HG02885 (cell line): ENCODE measurements around the gene EPN2.
A peak's percentile ranks its signal among the peaks of the same experiment; 100 is the strongest.

Experiments
- ATAC-seq: cut with Tn5 transposase; IDR thresholded peaks from one replicate; pipeline ENCODE4 v1.9.1; 2021; ENCODE audit warnings: mild to moderate bottlenecking; ENCODE audit not compliant: unreplicated experiment, poor library complexity

EPN2 gene

DNA sequence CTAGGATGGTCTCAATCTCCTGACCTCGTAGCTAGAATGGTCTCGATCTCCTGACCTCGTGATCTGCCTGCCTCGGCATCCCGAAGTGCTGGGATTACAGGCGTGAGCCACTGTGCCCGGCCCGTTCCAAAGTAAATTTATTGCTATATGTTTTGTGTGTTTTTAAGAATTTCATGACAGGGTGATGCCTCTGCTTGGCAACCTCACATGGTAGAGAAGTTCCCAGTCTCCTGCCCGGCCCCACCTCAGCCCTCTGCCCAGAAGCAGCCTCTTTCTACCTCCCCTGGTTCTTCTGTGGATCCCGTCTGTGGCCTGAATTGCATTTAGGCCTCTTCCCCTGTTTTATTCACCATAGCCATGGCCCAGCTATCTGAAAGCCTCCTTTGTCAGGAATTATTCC lies 70.4 kb downstream of the EPN2 start:
- ATAC-seq = no peak

DNA sequence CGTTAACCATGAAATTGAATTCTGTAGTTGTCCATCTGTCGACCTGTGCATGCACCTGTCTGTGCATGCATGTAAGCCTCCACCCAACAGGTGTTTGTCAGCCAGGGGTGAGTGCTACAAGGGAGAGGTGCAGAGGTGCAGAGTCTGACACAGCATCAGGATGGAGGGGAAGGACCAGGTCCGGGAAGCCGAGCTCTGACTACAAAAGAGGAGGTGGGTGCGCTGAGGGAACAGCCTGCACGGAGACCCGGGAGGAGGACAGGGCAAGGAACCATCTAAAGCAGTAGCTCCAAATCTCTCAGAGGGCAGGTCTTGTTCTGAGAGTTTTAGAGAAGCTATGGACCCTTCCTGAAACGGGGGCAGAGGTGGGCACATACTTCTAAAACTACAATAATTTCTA lies 71.2 kb downstream of the EPN2 start:
- ATAC-seq = no peak

DNA sequence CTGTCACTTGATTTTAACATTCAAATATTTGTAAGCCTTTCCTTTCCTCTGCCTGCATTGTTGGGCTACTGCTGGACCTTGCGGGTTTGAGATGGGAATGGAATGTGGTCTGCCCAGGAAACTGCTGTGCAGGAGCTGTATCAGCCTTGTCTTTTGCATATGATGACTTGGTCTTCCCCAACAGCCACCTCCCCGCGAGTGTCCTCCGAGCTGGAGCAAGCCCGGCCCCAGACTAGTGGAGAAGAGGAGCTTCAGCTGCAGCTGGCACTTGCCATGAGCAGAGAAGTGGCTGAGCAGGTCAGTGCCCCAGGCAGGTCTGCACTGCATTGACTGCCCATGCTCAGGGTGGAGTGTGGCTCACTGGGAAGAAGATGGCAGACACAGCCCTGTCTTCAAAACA lies 72.5 kb downstream of the EPN2 start:
- ATAC-seq = no peak

DNA sequence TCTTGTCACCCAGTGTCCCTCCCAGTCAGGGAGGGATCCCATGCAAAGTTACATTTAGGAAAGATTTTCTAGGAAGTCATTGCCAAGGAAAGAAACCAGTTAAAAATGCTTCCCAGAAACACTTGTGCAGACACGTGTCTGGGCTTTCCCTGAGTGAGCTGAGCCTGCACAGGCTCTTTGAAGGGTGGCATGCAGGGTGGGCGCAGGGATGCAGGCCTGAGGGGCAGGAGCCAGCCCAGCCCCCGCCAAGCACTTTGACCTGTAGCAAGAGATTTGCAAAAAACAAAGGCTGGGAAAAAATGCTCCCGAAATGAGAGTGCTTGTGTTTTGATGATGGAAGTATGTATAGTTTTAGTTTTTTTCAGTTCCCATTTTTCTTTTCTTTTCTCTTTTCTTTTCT lies 73.0 kb downstream of the EPN2 start:
- ATAC-seq = no peak

DNA sequence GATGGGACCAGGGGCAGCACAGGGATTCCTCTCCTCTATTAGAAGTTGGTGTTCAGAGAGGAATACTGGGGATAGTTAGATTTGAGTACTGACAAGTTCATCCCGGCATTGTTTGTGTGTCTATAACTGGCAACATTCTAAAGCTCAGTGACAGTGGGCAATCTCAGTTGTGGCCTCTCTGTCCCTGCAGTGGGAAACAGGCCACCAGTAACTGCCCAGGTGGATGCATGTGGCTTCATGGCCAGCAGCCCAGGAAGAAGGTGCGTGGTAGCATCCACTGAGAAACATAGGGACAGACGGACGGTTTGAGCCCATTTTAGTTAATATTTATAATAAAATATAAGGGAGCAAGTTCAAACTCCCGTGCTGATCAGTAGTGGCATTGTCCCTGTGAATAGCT lies 73.8 kb downstream of the EPN2 start:
- no peak for ATAC-seq

DNA sequence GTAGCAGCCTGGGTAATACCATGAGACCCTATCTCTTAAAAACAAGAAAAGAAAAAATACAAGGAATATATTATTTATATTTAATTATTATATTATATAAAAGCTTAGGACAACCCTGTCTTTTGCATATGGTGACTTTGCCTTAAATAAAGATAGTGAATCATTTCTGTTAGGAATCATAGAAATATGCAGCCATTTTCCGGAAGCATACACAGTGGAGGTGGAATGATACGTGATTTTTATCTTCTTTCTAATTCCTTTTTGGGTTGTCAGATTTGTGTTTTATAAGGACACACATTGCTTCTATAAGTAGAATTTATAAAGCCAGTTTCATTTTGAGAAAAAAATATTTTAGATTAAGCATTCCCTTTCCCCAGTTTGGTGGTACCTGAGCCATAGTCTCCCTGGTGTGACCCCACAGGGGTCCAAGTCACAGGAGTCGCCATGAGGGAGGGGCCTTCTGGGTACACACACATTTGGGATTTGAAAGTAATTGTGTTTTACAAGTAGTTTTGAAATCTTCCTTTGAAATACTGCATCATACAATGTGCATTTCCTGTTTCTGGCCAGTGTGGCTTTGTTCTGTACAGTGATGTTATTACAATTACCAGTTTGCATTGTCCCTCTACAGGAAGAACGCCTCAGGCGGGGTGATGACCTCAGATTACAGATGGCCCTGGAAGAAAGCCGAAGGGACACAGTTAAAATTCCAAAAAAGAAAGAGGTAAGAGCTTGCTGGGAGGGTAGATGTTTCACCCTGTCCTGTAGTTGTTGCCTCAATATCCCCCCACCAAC lies 74.5 kb downstream of the EPN2 start:
- no peak for ATAC-seq

DNA sequence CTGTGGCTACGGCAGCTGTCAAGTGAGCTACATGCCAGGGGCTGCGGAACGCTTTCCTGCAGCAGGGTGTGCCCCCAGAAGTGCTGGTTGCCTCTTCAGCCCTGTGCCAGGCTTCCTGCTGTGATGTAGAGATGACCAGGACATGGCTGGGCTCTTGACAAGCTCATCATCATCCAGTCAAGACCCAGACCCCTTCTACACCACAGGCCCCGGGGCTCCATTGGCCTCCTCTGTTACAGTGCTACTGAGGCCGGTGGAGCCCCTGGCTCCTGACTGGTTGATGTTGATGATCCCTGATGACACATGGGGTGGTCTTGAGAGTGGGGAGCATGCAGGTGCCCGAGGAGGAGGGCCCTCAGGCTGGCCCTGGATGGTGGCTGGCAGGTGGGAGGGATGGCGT lies 75.2 kb downstream of the EPN2 start:
- ATAC-seq = no peak

DNA sequence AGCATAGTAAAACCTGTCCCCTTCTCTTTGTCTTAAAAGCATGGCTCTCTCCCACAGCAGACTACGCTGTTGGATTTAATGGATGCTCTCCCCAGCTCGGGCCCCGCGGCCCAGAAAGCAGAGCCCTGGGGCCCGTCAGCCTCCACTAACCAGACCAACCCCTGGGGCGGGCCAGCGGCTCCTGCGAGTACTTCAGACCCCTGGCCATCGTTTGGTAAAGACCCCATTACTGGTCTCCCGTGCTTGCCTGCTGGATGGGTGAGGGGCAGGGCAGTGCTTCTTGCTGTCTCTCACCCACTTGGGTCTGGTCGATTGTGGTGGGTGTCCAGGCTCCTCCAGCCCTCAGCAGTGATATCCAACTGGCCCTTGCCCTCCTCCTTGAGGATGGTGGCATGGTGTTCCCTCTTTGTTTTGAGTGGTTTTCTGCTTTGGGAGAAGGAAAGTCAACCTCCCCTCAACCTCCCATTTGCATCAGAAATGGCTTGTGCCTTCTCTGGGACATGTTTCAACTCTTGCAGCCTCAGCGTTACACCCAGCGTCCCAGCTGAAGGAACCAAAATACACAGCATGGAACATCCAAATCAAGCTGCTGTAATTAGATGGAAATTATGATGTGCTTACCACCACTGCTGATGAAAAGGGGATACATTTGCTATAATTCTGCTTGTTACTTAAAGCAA lies 76.0 kb downstream of the EPN2 start:
- ATAC-seq = no peak

DNA sequence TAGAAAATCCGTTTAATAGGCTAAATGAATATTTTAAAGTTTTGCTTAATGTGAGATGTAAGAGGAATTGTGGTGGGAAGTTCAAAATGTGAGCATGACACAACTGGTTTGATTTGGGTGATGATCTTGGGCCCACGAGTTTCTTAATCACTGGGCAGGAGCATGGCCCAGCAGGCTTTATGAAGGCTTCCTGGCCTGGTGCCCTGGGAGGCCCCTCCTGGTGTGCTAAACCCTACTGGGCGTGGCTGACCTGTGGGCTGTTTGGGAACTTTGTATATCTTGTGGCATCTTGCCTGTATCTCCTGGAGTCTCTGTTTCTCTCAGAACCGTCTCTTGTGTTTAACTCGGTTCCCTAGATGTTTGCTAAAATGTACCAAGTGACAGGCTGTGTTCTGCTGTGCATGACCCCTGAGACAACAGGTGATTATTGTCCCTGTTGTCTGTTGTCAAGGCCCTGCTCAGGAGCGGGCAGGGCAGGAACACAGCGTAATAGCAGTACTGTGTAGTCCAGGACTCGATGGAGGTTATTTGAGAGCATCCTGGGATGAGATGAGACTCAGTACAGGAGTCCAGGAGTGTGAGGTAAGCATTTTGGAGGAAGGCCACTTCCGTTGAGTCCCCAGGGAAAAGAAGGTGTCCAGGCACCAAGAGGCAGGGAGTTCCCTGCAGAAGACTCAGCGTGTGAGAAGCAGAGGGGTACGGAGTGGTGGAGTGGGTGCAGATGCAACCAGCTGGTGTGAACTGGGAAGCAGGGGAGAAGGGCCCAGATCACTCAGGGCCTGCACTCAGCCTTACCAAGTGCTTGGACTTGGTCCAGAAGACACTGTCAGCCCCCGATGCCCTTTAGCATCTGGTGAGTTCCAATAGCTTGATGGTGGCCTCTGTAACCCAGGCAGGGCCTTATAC lies 76.8 kb downstream of the EPN2 start:
- no peak for ATAC-seq

DNA sequence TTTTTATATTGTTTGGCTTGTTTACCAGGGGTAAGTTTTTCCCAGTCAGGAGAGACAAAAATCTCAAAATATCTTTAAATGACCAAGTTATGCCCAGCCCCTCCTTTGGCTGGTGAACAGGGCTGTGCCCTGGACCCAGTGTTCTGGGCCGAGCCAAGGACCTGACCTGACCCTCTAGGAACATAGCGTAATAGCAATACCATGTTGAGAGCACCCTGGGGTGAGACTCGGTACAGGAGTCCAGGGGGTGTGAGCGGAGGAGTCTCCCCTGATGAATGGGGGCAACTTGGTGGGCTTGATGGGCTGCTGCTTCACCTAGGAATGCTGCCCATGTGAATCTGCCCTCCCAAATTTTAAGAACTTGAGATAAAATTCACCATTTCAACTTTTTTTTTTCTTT lies 77.9 kb downstream of the EPN2 start:
- no peak for ATAC-seq

DNA sequence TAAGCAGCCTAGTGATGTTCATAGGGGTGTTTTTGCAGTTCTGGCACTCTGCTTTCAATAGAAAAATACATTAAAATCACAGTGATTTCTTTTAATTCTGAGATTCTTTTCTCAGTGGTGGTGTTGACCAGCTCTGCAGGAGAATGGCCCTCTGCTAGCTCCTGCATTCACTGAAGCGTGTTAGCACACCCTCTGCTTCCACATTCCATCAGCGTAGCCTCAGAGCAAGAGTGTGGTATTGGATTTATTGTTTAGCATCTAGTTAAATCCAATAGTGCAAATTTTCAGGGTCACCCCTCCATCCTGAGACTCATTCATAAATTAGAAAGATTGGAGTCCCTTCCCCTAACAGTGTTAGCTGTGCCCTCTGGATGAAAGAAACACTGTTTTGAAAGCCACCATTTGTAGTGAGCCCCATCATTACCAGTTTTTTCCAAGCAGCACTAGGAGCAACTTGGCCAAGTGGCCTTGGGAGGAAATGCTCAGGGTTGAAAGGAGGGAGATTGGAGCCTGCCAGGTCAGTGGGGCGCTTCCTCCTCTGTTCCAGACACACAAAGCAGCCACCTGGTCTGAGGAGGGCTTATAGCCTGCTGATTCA lies 79.7 kb downstream of the EPN2 start:
- ATAC-seq = no peak

DNA sequence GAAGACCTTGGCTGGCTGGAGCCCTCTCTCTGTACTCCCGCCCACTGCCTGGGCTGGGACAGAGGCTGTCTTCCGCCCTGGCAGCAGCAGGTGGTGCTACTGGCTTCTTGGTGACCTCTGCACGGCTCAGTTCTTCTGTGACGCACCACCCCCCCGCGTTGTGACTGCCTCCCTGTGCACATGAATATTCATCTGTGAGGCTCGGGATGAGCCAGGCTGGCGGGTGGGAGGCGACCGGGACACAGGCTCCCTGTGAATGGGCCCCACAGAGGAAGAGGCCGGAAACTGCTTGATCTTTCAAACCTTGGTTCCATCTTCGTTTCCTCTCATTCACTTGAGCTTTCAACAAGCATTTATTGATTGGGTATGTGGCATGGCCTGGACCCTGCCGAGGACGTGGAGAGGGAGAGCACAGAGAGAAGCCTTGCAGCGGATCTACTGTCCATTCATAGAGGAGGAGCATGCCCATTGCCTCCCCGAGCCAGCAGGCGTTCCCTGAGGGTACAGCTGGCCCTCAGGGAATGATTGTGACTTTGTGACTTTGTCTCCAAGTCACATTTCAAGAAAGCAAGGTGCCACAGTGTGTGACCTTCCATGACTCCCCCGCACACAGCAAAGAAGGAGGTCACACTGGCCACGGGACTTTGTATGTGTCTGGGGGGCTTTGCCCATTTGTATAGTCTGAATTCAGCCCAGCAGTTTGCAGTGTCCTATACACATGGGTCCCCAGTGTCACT lies 80.4 kb downstream of the EPN2 start:
- peak; percentile 90 for ATAC-seq

DNA sequence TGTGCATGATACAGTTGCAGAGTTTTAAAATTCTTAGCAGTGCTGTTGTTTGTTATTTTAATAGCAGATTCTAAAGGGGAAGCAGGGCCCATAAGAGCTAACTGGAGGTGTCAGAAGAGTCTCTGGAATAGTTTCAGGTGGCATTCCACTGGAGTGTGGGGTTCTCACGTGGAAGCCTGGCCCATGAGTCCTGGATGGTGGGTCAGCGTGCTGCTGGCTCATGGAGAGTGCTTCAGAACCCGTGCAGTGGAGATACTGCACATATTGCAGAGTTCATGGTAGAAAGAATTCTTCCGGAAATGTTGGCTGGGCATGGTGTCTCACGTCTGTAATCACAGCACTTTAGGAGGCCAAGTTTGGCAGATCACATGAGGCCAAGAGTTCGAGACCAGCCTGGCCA lies 81.4 kb downstream of the EPN2 start:
- no peak for ATAC-seq

DNA sequence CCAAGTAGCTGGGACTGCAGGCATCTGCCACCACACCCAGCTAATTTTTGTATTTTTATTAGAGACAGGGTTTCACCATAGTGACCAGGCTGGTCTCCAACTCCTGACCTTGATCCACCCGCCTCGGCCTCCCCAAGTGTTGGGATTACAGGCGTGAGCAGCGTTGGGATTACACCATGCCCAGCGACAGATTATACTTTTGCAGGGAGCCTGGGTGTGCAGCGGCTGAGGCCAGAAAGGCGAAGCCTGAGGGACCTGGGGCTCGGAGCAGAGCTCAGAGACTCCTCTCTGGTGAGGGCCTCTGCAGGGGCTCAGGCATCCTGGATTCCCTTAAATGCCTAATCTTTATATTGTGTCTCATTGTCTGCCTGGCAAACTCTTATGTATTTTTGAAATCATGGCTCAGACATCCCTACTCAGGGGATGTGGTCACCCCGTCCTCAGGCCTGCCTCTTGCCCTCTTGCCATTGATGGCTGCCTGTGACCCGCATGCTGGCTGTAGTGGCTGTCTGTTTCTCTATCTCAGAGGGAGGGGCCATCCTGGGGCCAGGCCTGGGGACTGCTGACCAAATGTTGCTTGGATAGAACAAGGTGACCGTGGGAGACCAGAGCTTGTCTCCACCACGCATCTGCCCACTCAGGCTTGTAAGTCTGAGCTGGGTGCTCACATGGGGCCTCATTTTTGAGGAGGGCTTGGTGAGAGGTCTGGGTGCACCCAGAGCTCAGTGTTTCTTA lies 82.8 kb downstream of the EPN2 start:
- no peak for ATAC-seq

DNA sequence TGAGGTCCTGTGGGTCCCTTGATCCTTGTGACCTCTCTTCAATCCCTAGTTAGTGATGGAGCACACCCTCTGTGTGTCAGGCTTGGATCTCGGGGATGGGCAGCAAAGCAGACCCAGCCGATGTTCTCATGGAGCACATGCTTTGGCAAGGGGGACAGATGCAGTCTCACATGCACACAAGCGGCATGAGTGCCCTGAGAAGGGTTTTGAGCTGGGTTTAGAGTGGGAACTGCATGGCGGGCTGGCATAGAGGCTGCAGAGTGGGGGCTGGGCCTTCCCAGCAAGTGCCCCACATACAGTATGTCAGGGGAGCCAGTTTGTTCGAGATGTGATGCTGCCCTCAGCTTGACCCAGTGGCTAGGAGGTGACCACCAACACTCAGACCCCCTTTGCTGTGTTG lies 83.7 kb downstream of the EPN2 start:
- ATAC-seq = no peak

DNA sequence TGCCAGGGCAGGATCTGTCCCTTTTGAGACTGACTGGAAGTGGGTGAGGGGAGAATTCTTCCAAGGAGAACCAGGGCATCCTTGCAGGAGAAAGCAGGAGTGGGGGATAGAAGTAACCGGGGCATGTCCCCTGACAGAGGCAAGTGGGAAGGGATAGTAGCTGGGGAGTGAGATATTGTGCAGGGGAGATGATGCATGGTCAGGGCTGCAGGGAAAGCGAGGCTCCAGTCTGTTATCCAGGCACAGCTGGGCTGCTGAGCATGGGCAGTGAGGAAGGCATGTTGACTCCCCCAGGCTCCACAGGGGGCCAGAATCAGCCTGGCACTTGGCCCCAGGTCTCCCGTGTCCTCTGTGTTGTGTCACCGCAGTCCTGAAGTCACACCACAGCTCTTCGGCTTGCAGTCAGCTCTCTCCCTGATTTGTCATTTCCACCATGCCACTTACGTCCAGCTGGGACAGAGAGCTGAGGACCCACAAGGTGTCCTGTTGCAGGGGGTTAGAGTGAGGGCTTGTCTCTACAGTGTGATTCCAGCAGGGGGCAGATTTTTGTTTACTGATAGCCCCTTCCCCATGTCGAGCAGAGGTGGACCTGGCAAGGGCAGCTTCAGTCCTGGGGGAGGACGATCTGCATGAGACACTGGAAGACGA lies 84.4 kb downstream of the EPN2 start:
- no peak for ATAC-seq

DNA sequence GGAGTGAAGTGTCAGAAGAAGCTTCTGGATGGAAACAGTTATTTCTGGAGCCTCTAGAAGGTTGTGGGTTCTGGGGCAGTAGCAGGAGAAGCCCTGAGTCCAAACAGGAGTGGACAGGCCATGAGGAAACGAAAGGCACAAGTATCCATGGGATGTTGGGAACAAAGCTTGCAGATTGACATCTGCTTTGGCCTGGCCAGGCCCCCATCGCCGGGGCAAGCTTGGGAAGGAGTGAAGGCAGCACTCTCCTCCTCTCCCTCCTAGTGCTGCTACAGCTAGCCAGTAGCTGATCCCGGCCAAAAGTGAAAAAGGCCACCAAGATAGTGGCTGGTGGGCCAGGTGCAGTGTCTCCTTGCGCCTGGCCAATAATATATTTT lies 85.0 kb downstream of the EPN2 start:
- no peak for ATAC-seq

DNA sequence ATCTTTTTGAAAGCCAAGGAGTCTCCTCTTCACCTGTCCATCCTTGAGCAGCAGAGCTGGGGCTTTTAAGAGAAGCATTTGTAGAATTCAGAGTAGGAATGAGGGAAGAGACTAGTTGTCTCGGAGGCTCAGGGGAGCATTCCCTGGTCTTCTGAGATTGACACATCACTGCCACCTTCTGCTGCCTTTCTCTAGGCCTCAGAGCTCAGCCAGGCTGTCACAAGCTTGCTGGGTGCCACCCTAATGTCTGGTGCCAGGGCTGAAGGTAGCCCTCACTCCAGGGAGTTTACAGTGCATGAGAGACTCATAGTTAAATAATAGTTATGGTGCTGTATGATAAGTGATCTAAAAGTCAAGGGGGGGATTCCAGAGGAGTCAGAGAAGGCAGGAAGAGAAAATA lies 85.7 kb downstream of the EPN2 start:
- ATAC-seq = no peak

DNA sequence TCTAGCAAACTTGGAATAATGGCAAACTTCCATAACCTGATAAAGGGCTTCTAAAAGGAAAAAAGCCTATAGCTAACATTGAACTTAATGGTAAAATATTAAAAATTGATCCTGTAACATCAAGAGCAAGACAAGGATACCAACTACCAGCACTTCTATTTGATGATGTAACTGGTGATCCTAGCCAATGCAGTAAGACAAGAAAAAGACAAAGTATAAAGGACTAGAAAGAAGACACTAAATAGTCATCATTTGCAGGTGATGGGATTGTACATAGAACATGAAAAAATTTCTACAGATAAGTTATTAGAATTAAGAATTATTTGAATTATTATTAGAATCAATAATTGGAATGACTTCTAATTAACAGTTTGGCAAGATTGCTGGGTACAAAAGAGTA lies 88.4 kb downstream of the EPN2 start:
- no peak for ATAC-seq
